ENCODE measurements around the gene ABLIM2.

ABLIM2 gene

DNA sequence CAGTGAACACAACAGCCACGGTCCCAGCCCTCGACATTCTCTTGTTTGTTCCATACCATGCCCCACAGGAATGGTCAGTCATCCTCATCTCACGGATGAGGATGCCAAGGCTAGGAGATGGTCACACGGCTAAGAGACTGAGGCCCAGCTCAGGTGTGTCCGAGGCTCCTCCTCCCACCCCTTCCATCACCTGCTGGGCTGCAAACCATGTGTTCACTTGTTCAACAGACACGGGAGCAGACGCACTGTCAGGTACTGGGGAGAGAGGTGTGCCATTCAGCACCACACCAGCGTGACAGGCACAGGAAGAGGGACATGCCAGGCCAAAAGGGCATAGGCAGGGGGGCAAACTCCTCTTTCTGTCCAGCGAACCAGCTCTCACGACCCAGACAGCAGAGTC is 45.9 kb downstream of the ABLIM2 start:
- Histone ChIP-seq H3K4me3 (replicated peaks; ENCODE audit: insufficient read depth, low read length) (no peak overlapping the region), H3K27ac (replicated peaks) (no peak overlapping the region), H3K27me3 (ENCODE audit: insufficient read depth, poor library complexity, severe bottlenecking) (peaks cover 4% of the 10 kb centered on the region)
- TF ChIP-seq SPI1 (IDR thresholded peaks at IDR 0.05; ENCODE audit: borderline replicate concordance, low read depth) (no peak), POLR2AphosphoS5 (IDR thresholded peaks at IDR 0.05; ENCODE audit: low read depth) (no peak), GABPA (IDR thresholded peaks at IDR 0.05; ENCODE audit: low read depth) (no peak)
- TF ChIP-seq, protein P1, sequence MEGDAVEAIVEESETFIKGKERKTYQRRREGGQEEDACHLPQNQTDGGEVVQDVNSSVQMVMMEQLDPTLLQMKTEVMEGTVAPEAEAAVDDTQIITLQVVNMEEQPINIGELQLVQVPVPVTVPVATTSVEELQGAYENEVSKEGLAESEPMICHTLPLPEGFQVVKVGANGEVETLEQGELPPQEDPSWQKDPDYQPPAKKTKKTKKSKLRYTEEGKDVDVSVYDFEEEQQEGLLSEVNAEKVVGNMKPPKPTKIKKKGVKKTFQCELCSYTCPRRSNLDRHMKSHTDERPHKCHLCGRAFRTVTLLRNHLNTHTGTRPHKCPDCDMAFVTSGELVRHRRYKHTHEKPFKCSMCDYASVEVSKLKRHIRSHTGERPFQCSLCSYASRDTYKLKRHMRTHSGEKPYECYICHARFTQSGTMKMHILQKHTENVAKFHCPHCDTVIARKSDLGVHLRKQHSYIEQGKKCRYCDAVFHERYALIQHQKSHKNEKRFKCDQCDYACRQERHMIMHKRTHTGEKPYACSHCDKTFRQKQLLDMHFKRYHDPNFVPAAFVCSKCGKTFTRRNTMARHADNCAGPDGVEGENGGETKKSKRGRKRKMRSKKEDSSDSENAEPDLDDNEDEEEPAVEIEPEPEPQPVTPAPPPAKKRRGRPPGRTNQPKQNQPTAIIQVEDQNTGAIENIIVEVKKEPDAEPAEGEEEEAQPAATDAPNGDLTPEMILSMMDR (IDR thresholded peaks at IDR 0.05; ENCODE audit: insufficient read depth, low read length): no peak
- TF ChIP-seq, protein P2, sequence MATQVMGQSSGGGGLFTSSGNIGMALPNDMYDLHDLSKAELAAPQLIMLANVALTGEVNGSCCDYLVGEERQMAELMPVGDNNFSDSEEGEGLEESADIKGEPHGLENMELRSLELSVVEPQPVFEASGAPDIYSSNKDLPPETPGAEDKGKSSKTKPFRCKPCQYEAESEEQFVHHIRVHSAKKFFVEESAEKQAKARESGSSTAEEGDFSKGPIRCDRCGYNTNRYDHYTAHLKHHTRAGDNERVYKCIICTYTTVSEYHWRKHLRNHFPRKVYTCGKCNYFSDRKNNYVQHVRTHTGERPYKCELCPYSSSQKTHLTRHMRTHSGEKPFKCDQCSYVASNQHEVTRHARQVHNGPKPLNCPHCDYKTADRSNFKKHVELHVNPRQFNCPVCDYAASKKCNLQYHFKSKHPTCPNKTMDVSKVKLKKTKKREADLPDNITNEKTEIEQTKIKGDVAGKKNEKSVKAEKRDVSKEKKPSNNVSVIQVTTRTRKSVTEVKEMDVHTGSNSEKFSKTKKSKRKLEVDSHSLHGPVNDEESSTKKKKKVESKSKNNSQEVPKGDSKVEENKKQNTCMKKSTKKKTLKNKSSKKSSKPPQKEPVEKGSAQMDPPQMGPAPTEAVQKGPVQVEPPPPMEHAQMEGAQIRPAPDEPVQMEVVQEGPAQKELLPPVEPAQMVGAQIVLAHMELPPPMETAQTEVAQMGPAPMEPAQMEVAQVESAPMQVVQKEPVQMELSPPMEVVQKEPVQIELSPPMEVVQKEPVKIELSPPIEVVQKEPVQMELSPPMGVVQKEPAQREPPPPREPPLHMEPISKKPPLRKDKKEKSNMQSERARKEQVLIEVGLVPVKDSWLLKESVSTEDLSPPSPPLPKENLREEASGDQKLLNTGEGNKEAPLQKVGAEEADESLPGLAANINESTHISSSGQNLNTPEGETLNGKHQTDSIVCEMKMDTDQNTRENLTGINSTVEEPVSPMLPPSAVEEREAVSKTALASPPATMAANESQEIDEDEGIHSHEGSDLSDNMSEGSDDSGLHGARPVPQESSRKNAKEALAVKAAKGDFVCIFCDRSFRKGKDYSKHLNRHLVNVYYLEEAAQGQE (IDR thresholded peaks at IDR 0.05; ENCODE audit: insufficient replicate concordance, low read depth): no peak
- DNase-seq (ENCODE audit: low read depth in 1 of 2, low spot score in 1 of 2): no peak

DNA sequence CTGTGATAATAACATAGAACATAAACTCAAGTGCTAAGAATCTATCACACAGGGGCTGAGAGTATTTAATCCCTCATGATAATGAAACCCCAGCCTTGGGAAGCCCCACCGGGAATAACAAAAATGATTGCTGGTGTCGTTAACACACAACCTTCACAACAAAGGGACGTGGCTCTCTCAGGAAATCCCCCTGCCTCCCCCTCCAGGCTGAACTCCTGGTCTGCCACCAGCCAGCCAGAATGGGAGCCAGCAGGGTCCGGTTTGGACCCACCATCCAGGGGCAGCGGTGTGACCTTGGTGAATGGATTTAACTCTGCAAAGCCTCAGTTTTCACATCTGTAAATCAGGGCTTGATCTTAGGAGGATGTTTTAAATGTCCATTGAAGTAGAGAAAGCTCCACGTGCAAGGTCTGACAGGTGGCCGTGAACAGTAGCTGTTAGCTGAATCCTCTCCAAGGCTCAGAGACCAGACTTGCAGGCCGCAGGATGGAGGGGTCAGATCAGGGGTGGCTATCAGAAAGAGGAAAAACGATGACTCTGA is 46.5 kb downstream of the ABLIM2 start:
- H3K4me3 ChIP-seq (replicated peaks; ENCODE audit: insufficient read depth, low read length): no peak overlapping the region
- peaks cover 4% of the 10 kb centered on the region for H3K27me3 ChIP-seq (ENCODE audit: insufficient read depth, poor library complexity, severe bottlenecking)
- no peak for DNase-seq (ENCODE audit: low read depth in 1 of 2, low spot score in 1 of 2)
- H3K27ac ChIP-seq (replicated peaks): no peak overlapping the region
- TF ChIP-seq, protein P2 (IDR thresholded peaks at IDR 0.05; ENCODE audit: insufficient replicate concordance, low read depth): no peak
- TF ChIP-seq GABPA (IDR thresholded peaks at IDR 0.05; ENCODE audit: low read depth) (no peak), SPI1 (IDR thresholded peaks at IDR 0.05; ENCODE audit: borderline replicate concordance, low read depth) (no peak), POLR2AphosphoS5 (IDR thresholded peaks at IDR 0.05; ENCODE audit: low read depth) (no peak)
- TF ChIP-seq, protein P1 (IDR thresholded peaks at IDR 0.05; ENCODE audit: insufficient read depth, low read length): no peak

DNA sequence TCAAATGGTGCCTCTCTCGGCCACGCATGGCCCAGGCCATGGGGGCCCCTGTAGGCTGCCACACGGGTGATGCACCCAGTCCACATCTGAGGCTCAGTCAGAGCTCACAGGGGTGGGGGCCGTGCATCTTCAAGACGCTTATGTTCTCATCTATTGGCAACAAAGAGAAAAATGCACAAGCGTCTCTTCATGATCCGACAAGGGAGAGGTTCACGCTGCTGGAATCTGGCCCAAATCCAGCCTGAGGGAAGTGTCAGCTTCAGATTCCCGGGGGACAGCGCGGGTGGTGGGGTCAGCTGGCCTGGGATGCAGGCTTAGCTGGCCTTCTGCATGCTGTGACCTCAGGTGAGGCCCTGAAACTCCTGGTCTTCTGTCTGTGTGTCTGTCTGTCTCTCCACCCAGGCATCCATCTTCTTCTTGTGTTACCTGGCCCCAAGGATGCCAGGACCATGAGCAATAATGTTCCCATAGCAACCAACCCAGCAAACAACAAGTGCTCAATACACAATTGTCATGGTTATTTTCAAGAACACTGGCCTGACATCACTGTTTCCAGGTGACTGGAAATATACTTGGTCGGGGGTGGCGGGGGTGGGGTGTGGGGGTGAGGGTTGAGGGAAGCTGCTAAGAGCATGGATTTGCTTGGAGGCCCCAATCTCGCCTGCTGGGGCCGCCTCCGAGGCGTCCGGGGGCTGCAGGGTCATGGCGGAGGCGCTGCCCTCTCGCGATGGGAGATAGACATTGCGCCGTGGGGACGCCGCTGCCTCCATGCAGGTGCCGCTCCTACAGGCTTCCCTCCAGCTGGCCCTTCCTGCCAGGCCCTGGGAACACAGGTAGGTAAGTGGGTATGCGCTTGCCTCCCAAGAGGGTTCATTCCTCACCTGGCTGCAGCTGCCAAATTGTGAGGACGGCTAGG is 48.3 kb downstream of the ABLIM2 start:
- H3K27me3 ChIP-seq (ENCODE audit: insufficient read depth, poor library complexity, severe bottlenecking): peaks cover 4% of the 10 kb centered on the region
- TF ChIP-seq, protein P1 (IDR thresholded peaks at IDR 0.05; ENCODE audit: insufficient read depth, low read length): no peak
- TF ChIP-seq, protein P2 (IDR thresholded peaks at IDR 0.05; ENCODE audit: insufficient replicate concordance, low read depth): no peak
- TF ChIP-seq GABPA (IDR thresholded peaks at IDR 0.05; ENCODE audit: low read depth) (no peak), SPI1 (IDR thresholded peaks at IDR 0.05; ENCODE audit: borderline replicate concordance, low read depth) (no peak), POLR2AphosphoS5 (IDR thresholded peaks at IDR 0.05; ENCODE audit: low read depth) (no peak)
- H3K27ac ChIP-seq (replicated peaks): no peak overlapping the region
- no peak for DNase-seq (ENCODE audit: low read depth in 1 of 2, low spot score in 1 of 2)
- H3K4me3 ChIP-seq (replicated peaks; ENCODE audit: insufficient read depth, low read length): no peak overlapping the region
